ENCODE data around the gene SLC31A1.

The SLC31A1 gene

GRCh38 chr9:113309204-113309813, 88.0 kb downstream of the SLC31A1 start:
- DNase-seq: peak; percentile 57

GRCh38 chr9:113310538-113310937, 89.2 kb downstream of the SLC31A1 start:
- DNase-seq: no peak

GRCh38 chr9:113311961-113312360, 90.6 kb downstream of the SLC31A1 start:
- no peak for DNase-seq

- peak; percentile 49 for DNase-seq
These were observed 91.9 kb downstream of the SLC31A1 start for GRCh38 chr9:113313261-113313660.

All from NCI-H82 (cell line).